Psoas muscle (tissue), 8 donors: ENCODE results near the gene DNAH10. TPM values are rescaled to one million over a fixed set of nuclear protein-coding genes. Genes with fewer than 3 reads are reported as not detected.

Experiments
- ATAC-seq, 4 donors: fragments of 200-7000 bp; cut with Tn5 transposase; one replicate each; pipeline ENCODE4 v1.9.1; 2020; ENCODE audit warnings: moderate library complexity in 3 of 4, mild to moderate bottlenecking in 2 of 4
- DNase-seq, 2 donors: peaks; one replicate each; pipeline ENCODE4 v3.0.0-alpha.2; 2020
- H3K27ac ChIP-seq: fragments of 200-600 bp; one replicate; pipeline ENCODE4 v1.8.0; 2022
- H3K27me3 ChIP-seq, 3 donors: fragments of 200-600 bp in 1 of 3; one replicate each; pipeline versions ENCODE4 v1.6.1 to v1.8.0; 2013 to 2022; ENCODE audit warnings: low read length in 2 of 3, mild to moderate bottlenecking in 2 of 3, moderate library complexity in 1 of 3; ENCODE audit not compliant: insufficient read depth in 3 of 3
- H3K36me3 ChIP-seq, 2 donors: fragments of 200-600 bp in 1 of 2; one replicate each; pipeline versions ENCODE4 v1.6.1 to v1.8.0; 2013 to 2022; ENCODE audit warnings: low read depth in 1 of 2, mild to moderate bottlenecking in 1 of 2, moderate library complexity in 1 of 2; ENCODE audit not compliant: insufficient read depth in 1 of 2
- H3K4me1 ChIP-seq: fragments of 200-600 bp; one replicate; pipeline ENCODE4 v1.8.0; 2022
- H3K4me3 ChIP-seq: fragments of 200-600 bp; one replicate; pipeline ENCODE4 v1.8.0; 2022; ENCODE audit warnings: mild to moderate bottlenecking
- H3K9me3 ChIP-seq: fragments of 200-600 bp; one replicate; pipeline ENCODE4 v1.8.0; 2022
- CTCF ChIP-seq: fragments of 200-600 bp; IDR thresholded peaks from one replicate; pipeline ENCODE4 v1.8.0; 2022; ENCODE audit warnings: antibody characterized with exemption
- WGBS, 3 donors: extraction: QIAGEN DNeasy Blood & Tissue Kit; methylation state at CpG; one replicate each; pipeline versions ENCODE4 v1.1.6 to v1.1.7; 2013; 5-methylcytosine and 5-hydroxymethylcytosine counted together
- intact Hi-C, 2 donors: fragments of 100-400 bp; cut with DNase I; formaldehyde crosslinking; loops; one replicate each; pipeline versions ENCODE4 v1.11.0 to v1.14.2; 2022
- polyA plus RNA-seq, 3 donors: library from polyadenylated mRNA; stranded (reverse); fragments of 200-250 nt; gene quantifications; one replicate each; pipeline ENCODE4 v1.2.3, GENCODE V29; 2013
- total RNA-seq, 4 donors: library from RNA; stranded (reverse); fragmentation: NEBNext Ultra II Directional in 2 of 4; extraction: Animal tissue kit (Norgen Biotek cat#: 25700) in 2 of 4; gene quantifications; one replicate each; pipeline versions ENCODE4 v1.2.1 to v1.2.4, GENCODE V29; 2021 to 2023
- donor health status: healthy with polysubstance abuse.
- donor health status: DM: no; HTN: no; CAD: no; lungs with moderate emphysema.
- donor health status: Bipolar disorder and iron deficiency.
- donor health status: healthy.
- donor health status: DM: yes; HTN: yes; CAD: no.
- donor health status: DM: no; HTN: no; CAD: no.
- donor health status: DM: no; HTN: no; CAD: no.
- donor health status: DM: yes; HTN: yes; CAD: no.

DNAH10 gene
- total and polyA plus RNA-seq, 7 donors, result 0.01 to 0.84 (median 0.24) TPM; not detected in 1

- no peak overlapping the region for H3K4me3 ChIP-seq
- no peaks in the 10 kb centered on the region for H3K9me3 ChIP-seq
- H3K27ac ChIP-seq, result no peak overlapping the region
- 54 to 65% (median 56%) methylated on average over 2 of the region's 2 CpGs for WGBS, 3 donors
- no peaks in the 10 kb centered on the region for H3K4me1 ChIP-seq
- no peak for DNase-seq
- intact Hi-C loops, result no loop called here
- H3K27me3 ChIP-seq, result no peaks in the 10 kb centered on the region
- H3K36me3 ChIP-seq, result no peaks in the 10 kb centered on the region
- ATAC-seq, result no peak
- TF ChIP-seq CTCF, result no peak
Observed at GRCh38 chr12:123836292-123836691, 74.2 kb downstream of the DNAH10 start.

- H3K9me3 ChIP-seq, result no peaks in the 10 kb centered on the region
- no peak overlapping the region for H3K27ac ChIP-seq
- intact Hi-C loops, result loop anchor here in 1 of 2 donors (5.0 kb wide), 1 partner anchor 847 kb away; no protein-coding TSS in a partner anchor
- 61 to 66% (median 65%) methylated on average over 6 of the region's 6 CpGs for WGBS, 3 donors
- H3K36me3 ChIP-seq, result no peaks in the 10 kb centered on the region
- no peak overlapping the region for H3K4me3 ChIP-seq
- H3K4me1 ChIP-seq, result no peaks in the 10 kb centered on the region
- no peaks in the 10 kb centered on the region for H3K27me3 ChIP-seq
- ATAC-seq (no peak), DNase-seq (no peak)
- no peak for TF ChIP-seq CTCF
Observed at GRCh38 chr12:123839826-123840225, 77.7 kb downstream of the DNAH10 start.

GRCh38 chr12:123840765-123841425 lies 78.8 kb downstream of the DNAH10 start:
- ATAC-seq (no peak), DNase-seq (no peak)
- Histone ChIP-seq H3K4me3 (no peak overlapping the region), H3K9me3 (no peaks in the 10 kb centered on the region), H3K27ac (no peak overlapping the region), H3K27me3 (no peaks in the 10 kb centered on the region), H3K4me1 (no peaks in the 10 kb centered on the region), H3K36me3 (no peaks in the 10 kb centered on the region)
- intact Hi-C loops, result loop anchor here in 1 of 2 donors (5.0 kb wide), 1 partner anchor 846 kb away; no protein-coding TSS in a partner anchor
- no peak for TF ChIP-seq CTCF
- WGBS, 3 donors, result 89 to 93% (median 91%) methylated on average over 16 of the region's 16 CpGs

- WGBS, 3 donors, result 74 to 79% (median 74%) methylated on average over 14 of the region's 14 CpGs
- intact Hi-C loops, result loop anchor here in 1 of 2 donors (5.0 kb wide), 1 partner anchor 843 kb away; no protein-coding TSS in a partner anchor
- Histone ChIP-seq H3K27me3 (no peaks in the 10 kb centered on the region), H3K4me1 (no peaks in the 10 kb centered on the region), H3K4me3 (no peak overlapping the region), H3K27ac (no peak overlapping the region), H3K9me3 (no peaks in the 10 kb centered on the region), H3K36me3 (no peaks in the 10 kb centered on the region)
- TF ChIP-seq CTCF, result no peak
- no peak for DNase-seq
- no peak for ATAC-seq
Observed at GRCh38 chr12:123843912-123844748, 82.0 kb downstream of the DNAH10 start.
